B cell (primary cell): Measurements from ENCODE around the gene APOO.

Source experiments
- CTCF ChIP-seq: fragments of 200-600 bp; IDR thresholded peaks from one replicate; pipeline ENCODE4 v1.8.0; 2022; ENCODE audit warnings: antibody characterized with exemption, mild to moderate bottlenecking
- EZH2 ChIP-seq: IDR thresholded peaks from 2 replicates; pipeline ENCODE4 v1.6.1; 2012; ENCODE audit warnings: borderline replicate concordance, low read depth, mild to moderate bottlenecking, moderate library complexity, low read length; ENCODE audit not compliant: insufficient read depth, poor library complexity, severe bottlenecking

- no peak for TF ChIP-seq CTCF
- no peak for TF ChIP-seq EZH2
Observed at GRCh38 chrX:23813808-23814207, 93.9 kb downstream of the APOO start.
